Measurements from ENCODE around the gene IDS.
A peak's percentile ranks its signal among the peaks of the same experiment; 100 is the strongest.

IDS gene

GRCh38 chrX:149473966-149474365 is 31.1 kb downstream of the IDS start:
- in situ Hi-C loops (cut with MboI; ENCODE audit: low pct_unique_long_range_greater_than_20kb, low sequenced_read_pairs), result no loop called here
- DNase-seq, result no peak

GRCh38 chrX:149473092-149473491 is 32.0 kb downstream of the IDS start:
- in situ Hi-C loops (cut with MboI; ENCODE audit: low pct_unique_long_range_greater_than_20kb, low sequenced_read_pairs), result no loop called here
- no peak for DNase-seq

GRCh38 chrX:149472625-149473024 is 32.5 kb downstream of the IDS start:
- DNase-seq, result no peak
- in situ Hi-C loops (cut with MboI; ENCODE audit: low pct_unique_long_range_greater_than_20kb, low sequenced_read_pairs), result no loop called here

GRCh38 chrX:149471397-149471796 is 33.7 kb downstream of the IDS start:
- DNase-seq, result no peak
- in situ Hi-C loops (cut with MboI; ENCODE audit: low pct_unique_long_range_greater_than_20kb, low sequenced_read_pairs), result no loop called here

GRCh38 chrX:149470955-149471354 is 34.2 kb downstream of the IDS start:
- peak; percentile 89 for DNase-seq
- in situ Hi-C loops (cut with MboI; ENCODE audit: low pct_unique_long_range_greater_than_20kb, low sequenced_read_pairs), result no loop called here

GRCh38 chrX:149469406-149469805 is 35.7 kb downstream of the IDS start:
- in situ Hi-C loops (cut with MboI; ENCODE audit: low pct_unique_long_range_greater_than_20kb, low sequenced_read_pairs), result no loop called here
- no peak for DNase-seq

GRCh38 chrX:149467920-149468319 is 37.2 kb downstream of the IDS start:
- in situ Hi-C loops (cut with MboI; ENCODE audit: low pct_unique_long_range_greater_than_20kb, low sequenced_read_pairs), result no loop called here
- DNase-seq, result no peak

- DNase-seq, result no peak
- in situ Hi-C loops (cut with MboI; ENCODE audit: low pct_unique_long_range_greater_than_20kb, low sequenced_read_pairs), result no loop called here
These were observed 37.6 kb downstream of the IDS start for GRCh38 chrX:149467461-149467860.

GRCh38 chrX:149462849-149463248 is 42.3 kb downstream of the IDS start:
- in situ Hi-C loops (cut with MboI; ENCODE audit: low pct_unique_long_range_greater_than_20kb, low sequenced_read_pairs), result no loop called here
- no peak for DNase-seq

- in situ Hi-C loops (cut with MboI; ENCODE audit: low pct_unique_long_range_greater_than_20kb, low sequenced_read_pairs), result no loop called here
- no peak for DNase-seq
These were observed 43.4 kb downstream of the IDS start for GRCh38 chrX:149461746-149462145.

GRCh38 chrX:149458586-149458985 is 46.5 kb downstream of the IDS start:
- in situ Hi-C loops (cut with MboI; ENCODE audit: low pct_unique_long_range_greater_than_20kb, low sequenced_read_pairs), result no loop called here
- DNase-seq, result no peak

GRCh38 chrX:149456476-149457245 is 48.4 kb downstream of the IDS start:
- DNase-seq, result no peak
- in situ Hi-C loops (cut with MboI; ENCODE audit: low pct_unique_long_range_greater_than_20kb, low sequenced_read_pairs), result no loop called here

GRCh38 chrX:149455934-149456333 is 49.2 kb downstream of the IDS start:
- DNase-seq, result no peak
- in situ Hi-C loops (cut with MboI; ENCODE audit: low pct_unique_long_range_greater_than_20kb, low sequenced_read_pairs), result no loop called here

GRCh38 chrX:149453906-149454822 is 50.9 kb downstream of the IDS start:
- DNase-seq, result no peak
- in situ Hi-C loops (cut with MboI; ENCODE audit: low pct_unique_long_range_greater_than_20kb, low sequenced_read_pairs), result no loop called here

- in situ Hi-C loops (cut with MboI; ENCODE audit: low pct_unique_long_range_greater_than_20kb, low sequenced_read_pairs), result no loop called here
- no peak for DNase-seq
These were observed 52.1 kb downstream of the IDS start for GRCh38 chrX:149453030-149453429.

GRCh38 chrX:149433451-149433850 is 71.7 kb downstream of the IDS start:
- in situ Hi-C loops (cut with MboI; ENCODE audit: low pct_unique_long_range_greater_than_20kb, low sequenced_read_pairs), result no loop called here

GRCh38 chrX:149433051-149433450 is 72.1 kb downstream of the IDS start:
- in situ Hi-C loops (cut with MboI; ENCODE audit: low pct_unique_long_range_greater_than_20kb, low sequenced_read_pairs), result no loop called here
- no peak for DNase-seq

More at GRCh38 chrX:149433451-149433850, 71.7 kb downstream of the IDS start:
- DNase-seq, result no peak
